ENCODE data around the gene FEZ2. TPM values are rescaled to one million over a fixed set of nuclear protein-coding genes. Genes with fewer than 3 reads are reported as not detected.

The FEZ2 gene
- total and polyA plus RNA-seq, 2 donors (not counting 3 experiments of a cell fraction or from before 2014, with no cell fraction given), result 41.2 to 72.4 TPM

DNA sequence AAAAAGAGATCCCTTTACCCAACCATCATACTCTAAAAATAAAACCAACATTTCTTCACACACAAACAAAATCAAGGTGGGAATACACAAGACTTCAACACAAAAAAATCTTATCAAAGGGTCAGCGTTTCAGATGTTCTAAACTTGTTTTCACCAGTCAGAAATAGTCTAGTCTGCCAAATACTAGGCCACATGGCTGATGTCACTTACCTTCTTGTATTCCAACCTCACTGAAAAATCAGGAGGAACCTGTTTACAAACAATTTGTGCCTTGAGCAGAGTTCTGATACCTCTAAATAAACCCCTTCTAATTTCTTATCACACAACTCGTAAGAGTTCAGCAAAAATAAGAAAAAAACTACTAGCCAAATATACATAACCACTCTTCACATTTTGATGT, 20.1 kb downstream of the FEZ2 start:
- no peak for TF ChIP-seq FOS (IDR thresholded peaks at IDR 0.05; ENCODE audit: borderline replicate concordance, insufficient read depth, low read length)
- no peak for TF ChIP-seq GATA2 (IDR thresholded peaks at IDR 0.05; ENCODE audit: insufficient read depth, insufficient read length, low read depth, low read length)
- TF ChIP-seq POLR2A (IDR thresholded peaks at IDR 0.05; ENCODE audit: low read depth, low read length), result no peak
- TF ChIP-seq MYC (IDR thresholded peaks at IDR 0.05; ENCODE audit: low read depth, low read length), result no peak
- TF ChIP-seq, protein P1, sequence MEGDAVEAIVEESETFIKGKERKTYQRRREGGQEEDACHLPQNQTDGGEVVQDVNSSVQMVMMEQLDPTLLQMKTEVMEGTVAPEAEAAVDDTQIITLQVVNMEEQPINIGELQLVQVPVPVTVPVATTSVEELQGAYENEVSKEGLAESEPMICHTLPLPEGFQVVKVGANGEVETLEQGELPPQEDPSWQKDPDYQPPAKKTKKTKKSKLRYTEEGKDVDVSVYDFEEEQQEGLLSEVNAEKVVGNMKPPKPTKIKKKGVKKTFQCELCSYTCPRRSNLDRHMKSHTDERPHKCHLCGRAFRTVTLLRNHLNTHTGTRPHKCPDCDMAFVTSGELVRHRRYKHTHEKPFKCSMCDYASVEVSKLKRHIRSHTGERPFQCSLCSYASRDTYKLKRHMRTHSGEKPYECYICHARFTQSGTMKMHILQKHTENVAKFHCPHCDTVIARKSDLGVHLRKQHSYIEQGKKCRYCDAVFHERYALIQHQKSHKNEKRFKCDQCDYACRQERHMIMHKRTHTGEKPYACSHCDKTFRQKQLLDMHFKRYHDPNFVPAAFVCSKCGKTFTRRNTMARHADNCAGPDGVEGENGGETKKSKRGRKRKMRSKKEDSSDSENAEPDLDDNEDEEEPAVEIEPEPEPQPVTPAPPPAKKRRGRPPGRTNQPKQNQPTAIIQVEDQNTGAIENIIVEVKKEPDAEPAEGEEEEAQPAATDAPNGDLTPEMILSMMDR (IDR thresholded peaks at IDR 0.05; ENCODE audit: extremely low read depth in 1 of 2, insufficient read depth in 1 of 2, low read depth in 1 of 2, low read length in 2 of 2), result no peak
- TF ChIP-seq, protein P2, sequence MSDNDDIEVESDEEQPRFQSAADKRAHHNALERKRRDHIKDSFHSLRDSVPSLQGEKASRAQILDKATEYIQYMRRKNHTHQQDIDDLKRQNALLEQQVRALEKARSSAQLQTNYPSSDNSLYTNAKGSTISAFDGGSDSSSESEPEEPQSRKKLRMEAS (IDR thresholded peaks at IDR 0.05; ENCODE audit: insufficient read depth, insufficient read length), result no peak
- TF ChIP-seq JUN (IDR thresholded peaks at IDR 0.05; ENCODE audit: borderline replicate concordance, insufficient read depth, insufficient read length, low read depth), result no peak
- no peak for TF ChIP-seq EZH2 (IDR thresholded peaks at IDR 0.05; ENCODE audit: borderline replicate concordance, low read depth, low read length, severe bottlenecking)
- no peak for TF ChIP-seq POLR2AphosphoS5 (IDR thresholded peaks at IDR 0.05; ENCODE audit: insufficient read depth, low read depth, low read length)
- intact Hi-C loops (cut with micrococcal nuclease) (no loop called here), dilution Hi-C loops (cut with MboI; ENCODE audit: extremely low pct_ligation_motif_present, low sequenced_read_pairs) (no loop called here)
- Histone ChIP-seq H3K36me3 (ENCODE audit: control insufficient read depth in 2 of 2, extremely low read depth in 1 of 2, insufficient read depth in 2 of 2, low read length in 2 of 2) (peaks cover 16 to 50% of the 10 kb centered on the region in 2 experiments), H3K27ac (ENCODE audit: insufficient read depth, low read depth, low read length) (no peak overlapping the region), H3K9ac (replicated peaks; ENCODE audit: extremely low read depth, insufficient read depth, low read length) (no peak overlapping the region), H3K4me2 (ENCODE audit: insufficient read depth, low read length) (no peak overlapping the region), H2AFZ (ENCODE audit: low read depth, low read length) (no peak overlapping the region), H3K4me1 (ENCODE audit: control insufficient read depth, extremely low read depth, insufficient read depth, low read length) (peaks cover 7% of the 10 kb centered on the region), H3K27me3 (ENCODE audit: control insufficient read depth in 2 of 2, insufficient read depth in 2 of 2, low read length in 2 of 2) (no peaks in the 10 kb centered on the region), H4K20me1 (replicated peaks; ENCODE audit: control insufficient read depth, extremely low read depth, insufficient read depth, low read length) (no peaks in the 10 kb centered on the region), H3K9me3 (replicated peaks; ENCODE audit: control insufficient read depth, insufficient read depth, low read length) (no peaks in the 10 kb centered on the region), H3K9me1 (replicated peaks; ENCODE audit: control insufficient read depth, extremely low read depth, insufficient read depth, low read length) (no peaks in the 10 kb centered on the region), H3K4me3 (replicated peaks in 1 of 3; ENCODE audit: insufficient read depth in 1 of 3, low read depth in 1 of 3, low read length in 3 of 3) (no peak overlapping the region), H3K79me2 (ENCODE audit: control insufficient read depth, insufficient read depth, low read length) (peaks cover 31% of the 10 kb centered on the region)
- no TSS peak for BruUV-seq (replicated peaks)
- ChIA-PET POLR2A (no interaction called here), CTCF (interaction anchor here (1.1 to 1.5 kb wide), 3 partner anchors 8 to 18 kb away, joined by 3 to 7 read pairs (median 3); no protein-coding TSS in a partner anchor)
- DNase-seq (ENCODE audit: low read depth, low spot score) (no peak), FAIRE-seq (no peak)
